GM20431 (cell line): ENCODE results near the gene SPATA46.

Experiments
- in situ Hi-C: fragments of 300-500 bp; cut with MseI, MboI; formaldehyde crosslinking; loops from one replicate; pipeline ENCODE4 v1.15.0; 2020; ENCODE audit warnings: low sequenced_read_pairs; ENCODE audit not compliant: unreplicated experiment

Gene SPATA46

GRCh38 chr1:162396201-162396906 lies 19.7 kb upstream of the SPATA46 start:
- in situ Hi-C loops, result no loop called here

- in situ Hi-C loops, result no loop called here
These were observed 15.3 kb upstream of the SPATA46 start for GRCh38 chr1:162391790-162392563.

GRCh38 chr1:162390396-162391185 lies 13.9 kb upstream of the SPATA46 start:
- in situ Hi-C loops, result no loop called here

- in situ Hi-C loops, result no loop called here
These were observed 13.3 kb upstream of the SPATA46 start for GRCh38 chr1:162389971-162390370.

- in situ Hi-C loops, result no loop called here
These were observed 12.6 kb upstream of the SPATA46 start for GRCh38 chr1:162389021-162389818.

- in situ Hi-C loops, result no loop called here
These were observed 12.0 kb upstream of the SPATA46 start for GRCh38 chr1:162388615-162389014.

GRCh38 chr1:162388083-162388594 lies 11.5 kb upstream of the SPATA46 start:
- in situ Hi-C loops, result no loop called here

GRCh38 chr1:162387226-162388082 lies 10.8 kb upstream of the SPATA46 start:
- in situ Hi-C loops, result no loop called here

GRCh38 chr1:162386292-162387225 lies 9.9 kb upstream of the SPATA46 start:
- in situ Hi-C loops, result no loop called here

- in situ Hi-C loops, result no loop called here
These were observed 9.0 kb upstream of the SPATA46 start for GRCh38 chr1:162385702-162386101.

- in situ Hi-C loops, result no loop called here
These were observed 8.6 kb upstream of the SPATA46 start for GRCh38 chr1:162385280-162385623.

GRCh38 chr1:162384601-162385279 lies 8.1 kb upstream of the SPATA46 start:
- in situ Hi-C loops, result no loop called here

- in situ Hi-C loops, result no loop called here
These were observed 7.5 kb upstream of the SPATA46 start for GRCh38 chr1:162384116-162384515.

- in situ Hi-C loops, result no loop called here
These were observed 6.9 kb upstream of the SPATA46 start for GRCh38 chr1:162383516-162383915.

GRCh38 chr1:162383091-162383490 lies 6.4 kb upstream of the SPATA46 start:
- in situ Hi-C loops, result no loop called here

- in situ Hi-C loops, result no loop called here
These were observed 5.5 kb upstream of the SPATA46 start for GRCh38 chr1:162381941-162382750.

- in situ Hi-C loops, result no loop called here
These were observed 4.7 kb upstream of the SPATA46 start, which contains the start of gene C1orf226 for GRCh38 chr1:162381383-162381782. Gene C1orf226 (plus strand): TSS chr1:162381728. CDS start chr1:162381902, 174 bp downstream.
